ENCODE results near the gene DGKB.

Gene DGKB

GRCh38 chr7:14676896-14677295 lies 225.7 kb downstream of the DGKB start:
- Histone ChIP-seq H3K4ac (ENCODE audit: low read depth in 1 of 2, low read length in 2 of 2) (no peak overlapping the region), H2BK12ac (ENCODE audit: low read length in 2 of 2) (no peak overlapping the region), H3K27ac (ENCODE audit: low read length, poor library complexity, severe bottlenecking) (no peak overlapping the region), H3K4me2 (ENCODE audit: low read length, poor library complexity, severe bottlenecking) (no peak overlapping the region), H3K14ac (ENCODE audit: low read length in 2 of 2) (no peak overlapping the region), H2BK5ac (ENCODE audit: low read depth, low read length, poor library complexity, severe bottlenecking) (no peak overlapping the region), H4K8ac (ENCODE audit: low read length) (no peak overlapping the region), H3K18ac (ENCODE audit: low read depth in 1 of 2, low read length in 2 of 2) (no peak overlapping the region), H3K9me3 (ENCODE audit: control insufficient read depth, low read length) (no peaks in the 10 kb centered on the region), H3K27me3 (ENCODE audit: control insufficient read depth in 1 of 2, insufficient read depth in 1 of 2, low read length in 2 of 2) (no peaks in the 10 kb centered on the region), H3K36me3 (ENCODE audit: control insufficient read depth in 1 of 2, insufficient read depth in 2 of 2, low read depth in 1 of 2, low read length in 2 of 2) (no peaks in the 10 kb centered on the region), H2AFZ (ENCODE audit: low read depth, low read length) (no peak overlapping the region), H2BK120ac (ENCODE audit: low read depth, low read length) (no peak overlapping the region), H3K9ac (ENCODE audit: low read length) (no peak overlapping the region), H3K23ac (ENCODE audit: low read length in 2 of 2) (no peak overlapping the region), H4K91ac (ENCODE audit: low read length) (no peak overlapping the region), H3K4me1 (ENCODE audit: control insufficient read depth, insufficient read depth, low read depth, low read length) (no peaks in the 10 kb centered on the region), H3K79me1 (replicated peaks; ENCODE audit: low read length, poor library complexity, severe bottlenecking) (no peaks in the 10 kb centered on the region), H2AK5ac (ENCODE audit: low read length, severe bottlenecking) (no peak overlapping the region), H2BK15ac (ENCODE audit: low read depth, poor library complexity, severe bottlenecking) (no peak overlapping the region), H3K4me3 (ENCODE audit: insufficient read depth in 1 of 2, low read depth in 1 of 2, low read length in 2 of 2) (no peak overlapping the region)
- 97% methylated on average over 1 of the region's 1 CpG for WGBS
- no peak for DNase-seq

GRCh38 chr7:14673202-14673601 lies 229.3 kb downstream of the DGKB start:
- no peak overlapping the region for H3K9ac ChIP-seq (ENCODE audit: low read length)
- H3K36me3 ChIP-seq (ENCODE audit: control insufficient read depth in 1 of 2, insufficient read depth in 2 of 2, low read depth in 1 of 2, low read length in 2 of 2) = no peaks in the 10 kb centered on the region
- H3K4ac ChIP-seq (ENCODE audit: low read depth in 1 of 2, low read length in 2 of 2) = no peak overlapping the region
- H4K8ac ChIP-seq (ENCODE audit: low read length) = no peak overlapping the region
- H3K23ac ChIP-seq (ENCODE audit: low read length in 2 of 2) = no peak overlapping the region
- H4K91ac ChIP-seq (ENCODE audit: low read length) = no peak overlapping the region
- no peak overlapping the region for H3K4me2 ChIP-seq (ENCODE audit: low read length, poor library complexity, severe bottlenecking)
- no peak overlapping the region for H3K18ac ChIP-seq (ENCODE audit: low read depth in 1 of 2, low read length in 2 of 2)
- H3K27ac ChIP-seq (ENCODE audit: low read length, poor library complexity, severe bottlenecking) = no peak overlapping the region
- H3K14ac ChIP-seq (ENCODE audit: low read length in 2 of 2) = no peak overlapping the region
- no peak overlapping the region for H2AK5ac ChIP-seq (ENCODE audit: low read length, severe bottlenecking)
- H3K27me3 ChIP-seq (ENCODE audit: control insufficient read depth in 1 of 2, insufficient read depth in 1 of 2, low read length in 2 of 2) = no peaks in the 10 kb centered on the region
- no peaks in the 10 kb centered on the region for H3K4me1 ChIP-seq (ENCODE audit: control insufficient read depth, insufficient read depth, low read depth, low read length)
- H2AFZ ChIP-seq (ENCODE audit: low read depth, low read length) = no peak overlapping the region
- no peak for DNase-seq
- H3K4me3 ChIP-seq (ENCODE audit: insufficient read depth in 1 of 2, low read depth in 1 of 2, low read length in 2 of 2) = no peak overlapping the region
- no peak overlapping the region for H2BK120ac ChIP-seq (ENCODE audit: low read depth, low read length)
- no peaks in the 10 kb centered on the region for H3K79me1 ChIP-seq (replicated peaks; ENCODE audit: low read length, poor library complexity, severe bottlenecking)
- H2BK15ac ChIP-seq (ENCODE audit: low read depth, poor library complexity, severe bottlenecking) = no peak overlapping the region
- H2BK5ac ChIP-seq (ENCODE audit: low read depth, low read length, poor library complexity, severe bottlenecking) = no peak overlapping the region
- no peaks in the 10 kb centered on the region for H3K9me3 ChIP-seq (ENCODE audit: control insufficient read depth, low read length)
- H2BK12ac ChIP-seq (ENCODE audit: low read length in 2 of 2) = no peak overlapping the region

- no peak overlapping the region for H2BK120ac ChIP-seq (ENCODE audit: low read depth, low read length)
- DNase-seq = no peak
- no peak overlapping the region for H3K9ac ChIP-seq (ENCODE audit: low read length)
- H2BK15ac ChIP-seq (ENCODE audit: low read depth, poor library complexity, severe bottlenecking) = no peak overlapping the region
- H3K18ac ChIP-seq (ENCODE audit: low read depth in 1 of 2, low read length in 2 of 2) = no peak overlapping the region
- no peak overlapping the region for H3K4me3 ChIP-seq (ENCODE audit: insufficient read depth in 1 of 2, low read depth in 1 of 2, low read length in 2 of 2)
- no peaks in the 10 kb centered on the region for H3K9me3 ChIP-seq (ENCODE audit: control insufficient read depth, low read length)
- H3K4ac ChIP-seq (ENCODE audit: low read depth in 1 of 2, low read length in 2 of 2) = no peak overlapping the region
- H2BK12ac ChIP-seq (ENCODE audit: low read length in 2 of 2) = no peak overlapping the region
- no peaks in the 10 kb centered on the region for H3K79me1 ChIP-seq (replicated peaks; ENCODE audit: low read length, poor library complexity, severe bottlenecking)
- no peak overlapping the region for H4K91ac ChIP-seq (ENCODE audit: low read length)
- H4K8ac ChIP-seq (ENCODE audit: low read length) = no peak overlapping the region
- no peaks in the 10 kb centered on the region for H3K36me3 ChIP-seq (ENCODE audit: control insufficient read depth in 1 of 2, insufficient read depth in 2 of 2, low read depth in 1 of 2, low read length in 2 of 2)
- no peak overlapping the region for H2AFZ ChIP-seq (ENCODE audit: low read depth, low read length)
- no peak overlapping the region for H3K23ac ChIP-seq (ENCODE audit: low read length in 2 of 2)
- H3K14ac ChIP-seq (ENCODE audit: low read length in 2 of 2) = no peak overlapping the region
- H3K4me2 ChIP-seq (ENCODE audit: low read length, poor library complexity, severe bottlenecking) = no peak overlapping the region
- no peak overlapping the region for H3K27ac ChIP-seq (ENCODE audit: low read length, poor library complexity, severe bottlenecking)
- no peaks in the 10 kb centered on the region for H3K27me3 ChIP-seq (ENCODE audit: control insufficient read depth in 1 of 2, insufficient read depth in 1 of 2, low read length in 2 of 2)
- H2AK5ac ChIP-seq (ENCODE audit: low read length, severe bottlenecking) = no peak overlapping the region
- H3K4me1 ChIP-seq (ENCODE audit: control insufficient read depth, insufficient read depth, low read depth, low read length) = no peaks in the 10 kb centered on the region
- 57% methylated on average over 1 of the region's 2 CpGs for WGBS
- no peak overlapping the region for H2BK5ac ChIP-seq (ENCODE audit: low read depth, low read length, poor library complexity, severe bottlenecking)
These were observed 235.6 kb downstream of the DGKB start for GRCh38 chr7:14666913-14667312.

- Histone ChIP-seq H4K8ac (ENCODE audit: low read length) (no peak overlapping the region), H3K4me3 (ENCODE audit: insufficient read depth in 1 of 2, low read depth in 1 of 2, low read length in 2 of 2) (no peak overlapping the region), H2BK12ac (ENCODE audit: low read length in 2 of 2) (no peak overlapping the region), H3K79me1 (replicated peaks; ENCODE audit: low read length, poor library complexity, severe bottlenecking) (no peaks in the 10 kb centered on the region), H3K36me3 (ENCODE audit: control insufficient read depth in 1 of 2, insufficient read depth in 2 of 2, low read depth in 1 of 2, low read length in 2 of 2) (no peaks in the 10 kb centered on the region), H3K9me3 (ENCODE audit: control insufficient read depth, low read length) (no peaks in the 10 kb centered on the region), H3K27ac (ENCODE audit: low read length, poor library complexity, severe bottlenecking) (no peak overlapping the region), H3K9ac (ENCODE audit: low read length) (no peak overlapping the region), H4K91ac (ENCODE audit: low read length) (no peak overlapping the region), H3K4me1 (ENCODE audit: control insufficient read depth, insufficient read depth, low read depth, low read length) (no peaks in the 10 kb centered on the region), H3K23ac (ENCODE audit: low read length in 2 of 2) (no peak overlapping the region), H2BK5ac (ENCODE audit: low read depth, low read length, poor library complexity, severe bottlenecking) (no peak overlapping the region), H3K4ac (ENCODE audit: low read depth in 1 of 2, low read length in 2 of 2) (no peak overlapping the region), H3K4me2 (ENCODE audit: low read length, poor library complexity, severe bottlenecking) (no peak overlapping the region), H3K18ac (ENCODE audit: low read depth in 1 of 2, low read length in 2 of 2) (no peak overlapping the region), H2AK5ac (ENCODE audit: low read length, severe bottlenecking) (no peak overlapping the region), H2BK15ac (ENCODE audit: low read depth, poor library complexity, severe bottlenecking) (no peak overlapping the region), H2AFZ (ENCODE audit: low read depth, low read length) (no peak overlapping the region), H3K27me3 (ENCODE audit: control insufficient read depth in 1 of 2, insufficient read depth in 1 of 2, low read length in 2 of 2) (no peaks in the 10 kb centered on the region), H3K14ac (ENCODE audit: low read length in 2 of 2) (no peak overlapping the region), H2BK120ac (ENCODE audit: low read depth, low read length) (no peak overlapping the region)
- 100% methylated on average over 1 of the region's 1 CpG for WGBS
- DNase-seq = no peak
These were observed 236.2 kb downstream of the DGKB start for GRCh38 chr7:14666304-14666703.
